Measurements from ENCODE around the gene GABRB3. TPM values are rescaled to one million over a fixed set of nuclear protein-coding genes. Genes with fewer than 3 reads are reported as not detected.

Gene GABRB3
- total and polyA plus RNA-seq, 12 donors: 0.23 to 4.5 (median 1.7) TPM

- ATAC-seq: peak in 6 of 8 donors; percentile 46 to 86 (median 64)
- WGBS, 2 donors: 71 to 72% methylated on average over 2 of the region's 2 CpGs
- H3K36me3 ChIP-seq: no peaks in the 10 kb centered on the region
- no peak overlapping the region for H3K27ac ChIP-seq
- H3K4me1 ChIP-seq: peaks cover 0 to 5% (median 0%) of the 10 kb centered on the region in 9 donors
- no peak for TF ChIP-seq CTCF (IDR thresholded peaks at IDR 0.05)
- intact Hi-C loops (cut with DNase I): loop anchor here in 1 of 10 donors (10.0 kb wide), 2 partner anchors 58 to 88 kb away; no protein-coding TSS in a partner anchor
- no peak overlapping the region for H3K4me3 ChIP-seq
- no peaks in the 10 kb centered on the region for H3K27me3 ChIP-seq
- H3K9me3 ChIP-seq: peaks cover 0 to 22% (median 0%) of the 10 kb centered on the region in 11 donors
- DNase-seq: no peak
Observed at GRCh38 chr15:26562336-26562735, 210.5 kb downstream of the GABRB3 start.

GRCh38 chr15:26561896-26562295, 211.0 kb downstream of the GABRB3 start:
- no peak for TF ChIP-seq CTCF (IDR thresholded peaks at IDR 0.05)
- no peak overlapping the region for H3K27ac ChIP-seq
- no peak overlapping the region for H3K4me3 ChIP-seq

DNA sequence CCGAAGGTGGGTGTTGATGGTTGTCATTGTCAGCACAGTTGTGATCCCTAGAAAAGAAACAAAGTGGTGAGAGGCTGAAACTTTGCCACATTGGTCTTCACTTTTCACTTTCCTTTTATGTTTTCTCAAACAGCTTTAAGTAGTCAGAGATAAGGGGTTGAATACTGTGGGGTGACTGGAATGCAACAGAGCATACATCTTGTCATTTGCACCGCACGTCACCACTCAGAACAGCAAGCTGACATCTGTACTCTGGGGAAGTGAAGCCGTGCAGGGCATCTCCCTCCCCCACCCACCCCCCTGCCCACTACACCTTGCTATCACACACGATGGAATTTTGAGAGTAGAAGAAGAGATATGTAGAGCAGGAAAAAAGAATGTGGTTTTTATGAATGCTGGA, 211.7 kb downstream of the GABRB3 start:
- Histone ChIP-seq H3K4me1 (peaks cover 0 to 5% (median 0%) of the 10 kb centered on the region in 9 donors), H3K9me3 (peaks cover 0 to 31% (median 0%) of the 10 kb centered on the region in 11 donors), H3K36me3 (no peaks in the 10 kb centered on the region), H3K27me3 (no peaks in the 10 kb centered on the region), H3K4me3 (no peak overlapping the region), H3K27ac (no peak overlapping the region)
- intact Hi-C loops (cut with DNase I): loop anchor here in 1 of 10 donors (10.0 kb wide), 2 partner anchors 56 to 86 kb away; no protein-coding TSS in a partner anchor
- ATAC-seq (peak in 5 of 8 donors; percentile 30 to 91 (median 88)), DNase-seq (no peak)
- WGBS, 2 donors: 16 to 21% methylated on average over 5 of the region's 5 CpGs
- TF ChIP-seq CTCF (IDR thresholded peaks at IDR 0.05): no peak

More at GRCh38 chr15:26561896-26562295, 211.0 kb downstream of the GABRB3 start:
- WGBS, 2 donors: 70% methylated on average over 7 of the region's 7 CpGs
- peaks cover 0 to 5% (median 0%) of the 10 kb centered on the region in 9 donors for H3K4me1 ChIP-seq
- peaks cover 0 to 25% (median 0%) of the 10 kb centered on the region in 11 donors for H3K9me3 ChIP-seq
- DNase-seq (no peak), ATAC-seq (peak in 2 of 8 donors; percentile 13 to 24)
- intact Hi-C loops (cut with DNase I): loop anchor here in 1 of 10 donors (10.0 kb wide), 2 partner anchors 57 to 87 kb away; no protein-coding TSS in a partner anchor
- no peaks in the 10 kb centered on the region for H3K36me3 ChIP-seq
- H3K27me3 ChIP-seq: no peaks in the 10 kb centered on the region

- peaks cover 0 to 49% (median 0%) of the 10 kb centered on the region in 11 donors for H3K9me3 ChIP-seq
Observed at GRCh38 chr15:26555898-26556297, 217.0 kb downstream of the GABRB3 start.

More at GRCh38 chr15:26555898-26556297, 217.0 kb downstream of the GABRB3 start:
- no peak for TF ChIP-seq CTCF (IDR thresholded peaks at IDR 0.05)
- no peaks in the 10 kb centered on the region for H3K27me3 ChIP-seq
- DNase-seq (no peak), ATAC-seq (no peak)
- no peaks in the 10 kb centered on the region for H3K36me3 ChIP-seq
- H3K27ac ChIP-seq: no peak overlapping the region
- intact Hi-C loops (cut with DNase I): no loop called here
- no peaks in the 10 kb centered on the region for H3K4me1 ChIP-seq
- H3K4me3 ChIP-seq: no peak overlapping the region
- 83 to 87% methylated on average over 3 of the region's 3 CpGs for WGBS, 2 donors

Data from heart right ventricle (tissue), 16 donors.